ENCODE data around the gene IRF1. TPM values are rescaled to one million over a fixed set of nuclear protein-coding genes. Genes with fewer than 3 reads are reported as not detected.
A peak's percentile ranks its signal among the peaks of the same experiment; 100 is the strongest.

Gene IRF1
- total and polyA plus RNA-seq, 2 of the 4 experiments (the other 2 are of a cell fraction) = 11.1 to 18.9 TPM

DNA sequence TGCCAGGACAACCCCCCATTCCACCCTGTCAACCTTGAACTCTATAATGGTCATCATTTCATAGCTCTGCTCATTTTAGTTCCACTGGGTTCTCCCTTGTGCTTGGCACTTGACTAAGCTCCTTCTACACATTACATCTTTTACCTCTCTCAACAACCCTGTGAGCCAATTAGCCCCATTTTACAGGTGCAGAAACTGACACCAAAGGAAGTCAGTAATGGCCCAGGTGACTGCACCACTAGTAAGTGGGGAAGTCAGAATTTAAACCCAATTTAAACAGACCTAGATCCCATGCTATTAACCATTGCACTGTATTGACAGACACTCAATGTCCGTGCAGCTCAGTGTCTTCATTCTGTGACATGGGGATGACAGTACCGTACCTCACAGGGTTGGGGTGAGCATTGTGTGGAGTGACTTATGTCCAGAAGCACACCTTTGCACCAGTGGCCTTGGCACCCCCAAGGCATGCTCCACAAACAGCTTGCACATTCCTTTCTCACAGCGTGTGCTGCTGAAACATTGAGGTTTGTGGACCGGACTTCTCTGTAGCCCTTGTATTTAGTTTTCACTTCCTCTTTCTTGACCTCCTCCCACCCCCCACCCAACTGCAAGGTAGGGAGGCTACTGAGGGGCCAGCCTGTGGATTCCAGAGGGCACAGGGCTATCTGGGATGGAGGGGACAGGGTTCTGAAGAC, 23.1 kb downstream of the IRF1 start:
- Histone ChIP-seq H3K27me3 (ENCODE audit: control insufficient read depth, insufficient read depth, low read length) (no peaks in the 10 kb centered on the region), H3K23ac (ENCODE audit: low read depth, low read length) (no peak overlapping the region), H3K36me3 (ENCODE audit: control insufficient read depth, insufficient read depth, low read length) (no peaks in the 10 kb centered on the region), H3K27ac (ENCODE audit: insufficient read depth, low read length) (no peak overlapping the region), H3K4me3 (ENCODE audit: insufficient read depth, low read depth, low read length) (no peak overlapping the region), H2BK5ac (ENCODE audit: low read depth, low read length, poor library complexity, severe bottlenecking) (no peak overlapping the region), H3K18ac (ENCODE audit: low read depth, low read length) (no peak overlapping the region), H2AFZ (replicated peaks; ENCODE audit: low read length, poor library complexity) (peak overlapping the region; percentile 37), H3K9ac (ENCODE audit: low read depth, low read length) (no peak overlapping the region), H4K20me1 (ENCODE audit: insufficient read depth, low read length) (no peaks in the 10 kb centered on the region), H4K91ac (ENCODE audit: insufficient read depth, low read depth, low read length) (no peak overlapping the region), H3K4me1 (ENCODE audit: control insufficient read depth, insufficient read depth, low read length) (peaks cover 28% of the 10 kb centered on the region), H2AK5ac (ENCODE audit: low read depth, low read length) (peak overlapping the region; percentile 48; the same call in 1 of the 2 replicates), H3K79me1 (ENCODE audit: low read depth in 1 of 2, low read length in 2 of 2) (peaks cover 0 to 6% of the 10 kb centered on the region in 2 experiments; a peak in 1 of 4 replicates), H2BK20ac (ENCODE audit: low read depth, low read length) (0 out of 2 replicates have a peak overlapping the region, but pooled peaks have one; percentile 3), H3K56ac (ENCODE audit: extremely low read depth, insufficient read depth, low read length) (no peak overlapping the region), H3K9me3 (ENCODE audit: control insufficient read depth, insufficient read depth, low read length) (no peaks in the 10 kb centered on the region), H4K5ac (ENCODE audit: low read depth, low read length) (no peak overlapping the region), H3K4ac (ENCODE audit: low read depth, low read length) (peak overlapping the region; percentile 28), H3K14ac (replicated peaks; ENCODE audit: low read depth, low read length) (peak overlapping the region; percentile 50; the same call in 1 of the 2 replicates), H2BK15ac (ENCODE audit: low read depth, low read length) (peak overlapping the region; percentile 32; the same call in 1 of the 3 replicates), H4K8ac (ENCODE audit: low read depth in 2 of 2, low read length in 2 of 2) (no peak overlapping the region; a peak in 1 of 4 replicates), H2BK120ac (ENCODE audit: low read depth, low read length) (peak overlapping the region; percentile 64), H3K4me2 (ENCODE audit: low read depth, low read length) (no peak overlapping the region), H2AK9ac (replicated peaks; ENCODE audit: low read depth, low read length, poor library complexity) (peak overlapping the region; percentile 11), H3K9me1 (ENCODE audit: insufficient read depth, low read length) (peaks cover 39% of the 10 kb centered on the region)
- WGBS, 2 experiments (ENCODE audit: extremely low coverage in 2 of 2, insufficient read length in 1 of 2) = no CpG with 5 or more reads among the region's 4 CpGs
- dilution Hi-C loops (cut with HindIII; ENCODE audit: low sequenced_read_pairs, unreplicated experiment) = no loop called here
- intact Hi-C loops (cut with micrococcal nuclease) = no loop called here
- in situ Hi-C loops (cut with MboI; ENCODE audit: low sequenced_read_pairs) = no loop called here
- ChIA-PET CTCF (interaction anchor here (1.2 kb wide), 1 partner anchor 33 kb away, joined by 3 read pairs; no protein-coding TSS in a partner anchor), POLR2A (ENCODE audit: unreplicated experiment) (interaction anchor here (0.5 to 0.6 kb wide), 2 partner anchors 42 to 422 kb away, joined by 3 read pairs; no protein-coding TSS in a partner anchor)
- ATAC-seq (ENCODE audit: low read depth) = no peak
- TF ChIP-seq FOS (IDR thresholded peaks at IDR 0.05; ENCODE audit: low read depth, low read length) (no peak), SMC3 (IDR thresholded peaks at IDR 0.05; ENCODE audit: low read depth, low read length) (no peak), NFE2L2 (IDR thresholded peaks at IDR 0.05; ENCODE audit: low read depth, low read length) (no peak), CEBPB (IDR thresholded peaks at IDR 0.05; ENCODE audit: low read depth, low read length) (no peak), MAZ (IDR thresholded peaks at IDR 0.05; ENCODE audit: borderline replicate concordance, low read depth, low read length) (no peak), CHD1 (IDR thresholded peaks at IDR 0.05; ENCODE audit: low read depth, low read length) (no peak)
- DNase-seq = no peak
- no TSS peak for BruUV-seq (replicated peaks)
